ENCODE results near the gene AGXT2.

The AGXT2 gene

GRCh38 chr5:35047785-35048404 is at the start of gene AGXT2:
Gene AGXT2, minus strand, starts transcription at chr5:35047949. Its CDS starts 57 bp downstream, at chr5:35047892.
- DNase-seq = no peak

- no peak for DNase-seq
These were observed 49.2 kb upstream of the AGXT2 start for GRCh38 chr5:35096932-35097331.

GRCh38 chr5:35096216-35096615 is 48.5 kb upstream of the AGXT2 start:
- DNase-seq = no peak

GRCh38 chr5:35095366-35095765 is 47.6 kb upstream of the AGXT2 start:
- DNase-seq = no peak

- no peak for DNase-seq
These were observed 47.2 kb upstream of the AGXT2 start for GRCh38 chr5:35094948-35095347.

GRCh38 chr5:35092703-35093102 is 45.0 kb upstream of the AGXT2 start:
- DNase-seq = no peak

- no peak for DNase-seq
These were observed 44.0 kb upstream of the AGXT2 start for GRCh38 chr5:35091704-35092103.

GRCh38 chr5:35089334-35090314 is 41.9 kb upstream of the AGXT2 start:
- DNase-seq = peak; percentile 65

GRCh38 chr5:35087991-35088390 is 40.2 kb upstream of the AGXT2 start:
- DNase-seq = no peak

- no peak for DNase-seq
These were observed 35.4 kb upstream of the AGXT2 start for GRCh38 chr5:35083150-35083549.

GRCh38 chr5:35082530-35082929 is 34.8 kb upstream of the AGXT2 start:
- no peak for DNase-seq

- no peak for DNase-seq
These were observed 33.4 kb upstream of the AGXT2 start for GRCh38 chr5:35081134-35081533.

GRCh38 chr5:35073160-35073559 is 25.4 kb upstream of the AGXT2 start:
- DNase-seq = no peak

GRCh38 chr5:35069188-35069587 is 21.4 kb upstream of the AGXT2 start:
- DNase-seq = no peak

GRCh38 chr5:35067985-35068384 is 20.2 kb upstream of the AGXT2 start:
- DNase-seq = no peak

GRCh38 chr5:35066260-35066795 is 18.6 kb upstream of the AGXT2 start:
- no peak for DNase-seq

GRCh38 chr5:35063414-35063813 is 15.7 kb upstream of the AGXT2 start:
- DNase-seq = no peak

- no peak for DNase-seq
These were observed 13.5 kb upstream of the AGXT2 start for GRCh38 chr5:35061211-35061770.

GRCh38 chr5:35060236-35060635 is 12.5 kb upstream of the AGXT2 start:
- DNase-seq = no peak

GRCh38 chr5:35059251-35059650 is 11.5 kb upstream of the AGXT2 start:
- DNase-seq = no peak

GRCh38 chr5:35058374-35058788 is 10.6 kb upstream of the AGXT2 start:
- DNase-seq = no peak

- DNase-seq = no peak
These were observed 8.9 kb upstream of the AGXT2 start for GRCh38 chr5:35056686-35057085.

- no peak for DNase-seq
These were observed 5.1 kb upstream of the AGXT2 start for GRCh38 chr5:35052838-35053237.
